GM21367 (cell line): Measurements from ENCODE around the gene PANK1.

Experiments used
- ATAC-seq: cut with Tn5 transposase; IDR thresholded peaks from one replicate; pipeline ENCODE4 v1.9.1; 2021; ENCODE audit not compliant: unreplicated experiment

PANK1 gene

GRCh38 chr10:89644967-89645741 lies at the start of gene PANK1:
PANK1 (minus strand) TSS chr10:89645242; CDS start chr10:89644891, 351 bp downstream.
- peak; percentile 25 for ATAC-seq

DNA sequence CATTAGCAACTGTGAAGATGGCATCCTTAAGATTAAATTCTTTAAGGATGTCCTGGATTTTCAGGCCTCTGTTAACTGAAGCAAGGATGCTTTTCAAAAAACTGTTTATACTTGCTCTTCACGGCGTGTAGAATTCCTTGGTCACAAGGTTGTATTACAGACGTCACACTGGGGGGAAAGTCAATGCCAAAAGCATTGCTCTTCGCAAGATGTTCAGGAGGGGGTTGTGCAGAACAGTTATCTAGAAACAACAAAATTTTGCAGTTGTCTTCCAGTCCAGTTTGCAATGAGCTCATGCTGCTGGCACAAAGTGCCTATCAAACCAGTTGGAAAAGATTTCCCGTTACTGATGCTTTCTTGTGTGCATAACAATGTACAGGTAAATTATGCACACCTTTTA lies 48.1 kb upstream of the PANK1 start:
- ATAC-seq, result no peak

GRCh38 chr10:89692416-89692815 lies 47.4 kb upstream of the PANK1 start:
- ATAC-seq, result no peak

- ATAC-seq, result no peak
Observed at GRCh38 chr10:89690027-89690426, 45.0 kb upstream of the PANK1 start.

GRCh38 chr10:89685936-89686335 lies 40.9 kb upstream of the PANK1 start:
- no peak for ATAC-seq

- no peak for ATAC-seq
Observed at GRCh38 chr10:89684604-89685003, 39.6 kb upstream of the PANK1 start.

DNA sequence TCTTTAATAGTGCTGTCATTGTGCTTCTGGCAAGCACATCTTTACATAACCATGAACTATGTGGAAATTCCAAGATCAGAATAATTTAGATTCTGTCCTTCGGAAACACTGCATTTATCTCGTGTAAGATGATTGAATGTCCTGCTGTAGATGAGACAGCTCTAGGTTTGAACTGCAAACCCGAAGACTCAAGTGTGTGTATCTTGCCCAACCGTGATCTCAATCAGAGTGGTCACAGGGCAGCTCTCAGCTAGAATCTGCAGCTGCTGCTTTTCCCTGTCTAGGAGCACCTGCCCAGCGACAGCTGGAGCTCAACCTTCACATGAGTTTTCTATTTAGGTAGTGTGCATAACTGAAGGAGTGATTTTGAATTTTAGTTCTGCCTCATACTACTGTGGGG lies 38.8 kb upstream of the PANK1 start:
- ATAC-seq, result no peak

- ATAC-seq, result no peak
Observed at GRCh38 chr10:89679986-89680385, 34.9 kb upstream of the PANK1 start.

DNA sequence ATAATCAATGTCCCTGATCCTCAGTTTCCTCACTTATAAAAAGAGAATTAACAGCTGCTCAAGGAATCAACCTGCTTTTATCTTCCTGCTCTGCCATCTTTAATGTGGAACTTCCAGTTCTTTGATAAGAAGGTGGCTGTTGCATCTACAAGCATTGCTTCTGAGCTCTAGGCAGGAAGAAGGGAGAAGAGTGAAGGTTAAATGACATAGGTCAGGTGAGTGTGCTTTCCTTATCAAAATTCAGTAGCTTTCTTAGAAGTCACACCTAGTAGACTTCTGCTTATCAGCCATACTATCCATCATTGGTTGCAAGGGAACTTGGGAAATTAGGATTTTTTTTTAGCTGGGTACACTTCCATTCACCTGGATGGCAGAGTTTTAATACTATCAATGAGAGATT lies 32.3 kb upstream of the PANK1 start:
- no peak for ATAC-seq

GRCh38 chr10:89670926-89671325 lies 25.9 kb upstream of the PANK1 start:
- ATAC-seq, result no peak

- ATAC-seq, result no peak
Observed at GRCh38 chr10:89669985-89670384, 24.9 kb upstream of the PANK1 start.

- ATAC-seq, result no peak
Observed at GRCh38 chr10:89668386-89669071, 23.5 kb upstream of the PANK1 start.

- no peak for ATAC-seq
Observed at GRCh38 chr10:89666138-89666537, 21.1 kb upstream of the PANK1 start.

GRCh38 chr10:89665302-89665701 lies 20.3 kb upstream of the PANK1 start:
- ATAC-seq, result no peak

GRCh38 chr10:89664203-89664602 lies 19.2 kb upstream of the PANK1 start:
- ATAC-seq, result no peak

DNA sequence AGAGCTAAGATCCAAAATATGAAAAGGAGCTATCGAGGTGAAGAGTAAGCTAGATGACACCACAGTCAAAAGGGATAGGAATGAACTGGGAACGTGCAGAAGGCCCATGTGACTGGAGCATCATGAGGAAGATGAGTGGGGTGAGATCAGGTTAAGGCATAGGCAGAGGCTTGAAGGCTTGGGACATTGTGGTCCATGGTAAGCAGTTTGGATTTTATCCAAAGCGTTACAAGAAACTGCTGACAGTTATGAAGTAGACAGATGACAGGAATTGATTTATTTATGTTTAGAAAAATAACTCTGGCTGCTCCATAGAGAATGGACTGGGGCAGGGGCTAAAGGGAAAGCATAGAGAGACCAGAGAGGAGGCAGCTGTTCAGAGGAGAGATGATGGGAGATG lies 18.1 kb upstream of the PANK1 start:
- ATAC-seq, result no peak

DNA sequence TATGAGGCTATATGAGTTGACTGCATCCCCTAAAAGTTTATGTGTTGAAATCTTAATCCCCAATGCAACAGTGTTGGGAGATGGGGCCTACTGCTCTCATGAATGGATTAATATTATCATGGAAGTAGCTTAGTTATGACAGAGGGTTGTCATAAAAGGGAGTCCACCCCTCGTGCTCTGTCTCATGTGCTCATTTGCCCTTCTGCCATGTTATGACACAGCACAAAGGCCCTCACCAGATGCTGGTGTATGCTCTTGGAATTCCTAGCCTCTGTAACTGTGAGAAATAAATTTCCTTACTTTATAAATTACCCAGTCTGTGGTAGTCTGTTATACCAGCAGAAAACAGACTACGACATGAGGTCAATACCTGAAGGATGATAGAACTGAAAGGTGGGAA lies 17.6 kb upstream of the PANK1 start:
- ATAC-seq, result no peak

DNA sequence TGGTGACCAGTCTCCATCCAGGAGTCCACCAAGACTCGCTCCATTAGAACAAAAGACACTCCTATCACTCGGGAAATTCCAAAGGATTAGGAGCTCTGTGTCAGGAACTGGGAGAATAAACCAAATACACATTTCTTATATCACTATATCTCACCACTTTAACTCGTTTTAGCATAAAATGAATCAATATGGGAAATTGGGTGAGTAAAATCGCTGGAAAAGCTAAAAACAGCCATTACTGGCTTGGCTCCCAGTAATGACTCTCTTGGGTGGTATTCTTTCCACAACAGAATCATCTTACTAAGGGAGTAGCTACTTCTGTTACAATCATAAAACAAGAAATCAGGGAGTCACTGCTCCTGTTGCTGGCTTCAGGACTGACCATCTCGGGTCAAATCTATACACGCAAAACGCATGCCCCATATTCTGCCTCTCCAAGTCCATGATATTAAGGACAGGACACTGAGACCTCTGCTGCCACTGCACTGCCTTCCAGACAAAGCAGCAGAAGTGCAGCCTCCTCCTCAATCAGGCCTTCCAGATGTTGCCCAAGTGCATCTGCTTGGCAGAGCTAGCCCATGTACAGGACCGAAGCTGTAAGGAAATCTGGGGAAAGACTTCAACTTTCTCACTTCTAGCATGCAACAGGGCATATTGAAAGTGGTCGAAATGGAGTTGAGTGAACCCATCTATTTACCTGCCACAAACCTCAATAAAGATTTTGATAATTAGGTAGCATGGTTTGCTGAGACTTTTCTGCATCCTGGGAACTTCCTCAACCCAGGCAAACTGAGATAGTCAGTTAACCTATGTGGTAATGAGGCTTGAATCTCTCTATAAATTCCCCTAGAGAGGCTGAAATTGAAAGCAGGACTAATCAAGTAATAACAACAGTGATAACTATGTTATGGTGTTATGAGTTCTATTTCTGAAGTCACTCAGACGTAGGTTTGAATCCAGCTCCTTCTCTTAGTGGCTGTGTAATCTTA lies 14.4 kb upstream of the PANK1 start:
- ATAC-seq, result no peak

DNA sequence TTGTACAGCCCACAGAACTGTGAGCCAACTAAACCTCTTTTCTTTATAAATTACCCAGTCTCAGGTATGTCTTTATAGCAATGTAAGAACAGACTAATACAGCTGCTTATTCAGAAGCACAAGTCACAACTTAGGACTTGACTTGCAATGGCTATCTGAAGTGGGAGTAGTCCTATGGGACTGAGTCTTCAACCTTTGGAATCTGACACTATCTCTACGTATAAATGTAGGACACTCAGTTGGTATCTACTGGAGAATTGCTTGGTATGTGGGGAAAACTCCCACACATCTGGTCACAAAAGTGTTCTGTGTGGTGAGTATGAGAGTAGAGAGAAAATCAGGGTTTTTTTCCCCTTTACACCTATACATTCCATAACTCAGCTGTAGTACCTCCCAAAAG lies 12.3 kb upstream of the PANK1 start:
- no peak for ATAC-seq

GRCh38 chr10:89655722-89656121 lies 10.7 kb upstream of the PANK1 start:
- ATAC-seq, result no peak

GRCh38 chr10:89653410-89653869 lies 8.4 kb upstream of the PANK1 start:
- ATAC-seq, result peak; percentile 45
